ENCODE results near the gene CX3CR1.

The CX3CR1 gene

GRCh38 chr3:39275052-39275451, 4.8 kb downstream of the CX3CR1 start:
- Histone ChIP-seq H3K36me3 (ENCODE audit: insufficient read depth, insufficient read length, low read length) (no peaks in the 10 kb centered on the region), H3K4me3 (ENCODE audit: insufficient read length, low read depth) (no peak overlapping the region), H3K27me3 (ENCODE audit: insufficient read depth, insufficient read length) (no peaks in the 10 kb centered on the region), H3K4me1 (ENCODE audit: insufficient read depth, insufficient read length) (no peaks in the 10 kb centered on the region), H3K9me3 (ENCODE audit: insufficient read depth, low read length) (no peaks in the 10 kb centered on the region), H3K9ac (ENCODE audit: insufficient read length, low read depth) (no peak overlapping the region)
- DNase-seq (ENCODE audit: low read depth, low spot score) = no peak
- TF ChIP-seq SUZ12 (IDR thresholded peaks at IDR 0.05; ENCODE audit: extremely low read depth, insufficient read depth, insufficient read length) (no peak), YY1 (IDR thresholded peaks at IDR 0.05; ENCODE audit: insufficient read depth, insufficient read length) (no peak), ZNF274 (IDR thresholded peaks at IDR 0.05; ENCODE audit: low read depth, low read length) (no peak)

- Histone ChIP-seq H3K9ac (ENCODE audit: insufficient read length, low read depth) (no peak overlapping the region), H3K4me1 (ENCODE audit: insufficient read depth, insufficient read length) (no peaks in the 10 kb centered on the region), H3K4me3 (ENCODE audit: insufficient read length, low read depth) (no peak overlapping the region), H3K9me3 (ENCODE audit: insufficient read depth, low read length) (no peaks in the 10 kb centered on the region), H3K36me3 (ENCODE audit: insufficient read depth, insufficient read length, low read length) (no peaks in the 10 kb centered on the region), H3K27me3 (ENCODE audit: insufficient read depth, insufficient read length) (no peaks in the 10 kb centered on the region)
- no peak for TF ChIP-seq SUZ12 (IDR thresholded peaks at IDR 0.05; ENCODE audit: extremely low read depth, insufficient read depth, insufficient read length)
- TF ChIP-seq YY1 (IDR thresholded peaks at IDR 0.05; ENCODE audit: insufficient read depth, insufficient read length) = no peak
- TF ChIP-seq ZNF274 (IDR thresholded peaks at IDR 0.05; ENCODE audit: low read depth, low read length) = no peak
- no peak for DNase-seq (ENCODE audit: low read depth, low spot score)
Observed at GRCh38 chr3:39273119-39273518, 6.7 kb downstream of the CX3CR1 start.

GRCh38 chr3:39272191-39272590, 7.6 kb downstream of the CX3CR1 start:
- Histone ChIP-seq H3K4me3 (ENCODE audit: insufficient read length, low read depth) (no peak overlapping the region), H3K9ac (ENCODE audit: insufficient read length, low read depth) (no peak overlapping the region), H3K27me3 (ENCODE audit: insufficient read depth, insufficient read length) (no peaks in the 10 kb centered on the region), H3K9me3 (ENCODE audit: insufficient read depth, low read length) (no peaks in the 10 kb centered on the region), H3K4me1 (ENCODE audit: insufficient read depth, insufficient read length) (no peaks in the 10 kb centered on the region), H3K36me3 (ENCODE audit: insufficient read depth, insufficient read length, low read length) (no peaks in the 10 kb centered on the region)
- DNase-seq (ENCODE audit: low read depth, low spot score) = no peak
- no peak for TF ChIP-seq ZNF274 (IDR thresholded peaks at IDR 0.05; ENCODE audit: low read depth, low read length)
- TF ChIP-seq SUZ12 (IDR thresholded peaks at IDR 0.05; ENCODE audit: extremely low read depth, insufficient read depth, insufficient read length) = no peak
- TF ChIP-seq YY1 (IDR thresholded peaks at IDR 0.05; ENCODE audit: insufficient read depth, insufficient read length) = no peak

- H3K9ac ChIP-seq (ENCODE audit: insufficient read length, low read depth) = no peak overlapping the region
- no peaks in the 10 kb centered on the region for H3K9me3 ChIP-seq (ENCODE audit: insufficient read depth, low read length)
- TF ChIP-seq YY1 (IDR thresholded peaks at IDR 0.05; ENCODE audit: insufficient read depth, insufficient read length) = no peak
- no peak for TF ChIP-seq SUZ12 (IDR thresholded peaks at IDR 0.05; ENCODE audit: extremely low read depth, insufficient read depth, insufficient read length)
- TF ChIP-seq ZNF274 (IDR thresholded peaks at IDR 0.05; ENCODE audit: low read depth, low read length) = no peak
- no peaks in the 10 kb centered on the region for H3K27me3 ChIP-seq (ENCODE audit: insufficient read depth, insufficient read length)
- H3K36me3 ChIP-seq (ENCODE audit: insufficient read depth, insufficient read length, low read length) = no peaks in the 10 kb centered on the region
- H3K4me3 ChIP-seq (ENCODE audit: insufficient read length, low read depth) = no peak overlapping the region
- no peaks in the 10 kb centered on the region for H3K4me1 ChIP-seq (ENCODE audit: insufficient read depth, insufficient read length)
- no peak for DNase-seq (ENCODE audit: low read depth, low spot score)
Observed at GRCh38 chr3:39271363-39271914, 8.4 kb downstream of the CX3CR1 start.

GRCh38 chr3:39269528-39269927, 10.3 kb downstream of the CX3CR1 start:
- Histone ChIP-seq H3K9me3 (ENCODE audit: insufficient read depth, low read length) (no peaks in the 10 kb centered on the region), H3K4me1 (ENCODE audit: insufficient read depth, insufficient read length) (no peaks in the 10 kb centered on the region), H3K9ac (ENCODE audit: insufficient read length, low read depth) (no peak overlapping the region), H3K4me3 (ENCODE audit: insufficient read length, low read depth) (no peak overlapping the region), H3K27me3 (ENCODE audit: insufficient read depth, insufficient read length) (no peaks in the 10 kb centered on the region), H3K36me3 (ENCODE audit: insufficient read depth, insufficient read length, low read length) (no peaks in the 10 kb centered on the region)
- TF ChIP-seq YY1 (IDR thresholded peaks at IDR 0.05; ENCODE audit: insufficient read depth, insufficient read length) (no peak), ZNF274 (IDR thresholded peaks at IDR 0.05; ENCODE audit: low read depth, low read length) (no peak), SUZ12 (IDR thresholded peaks at IDR 0.05; ENCODE audit: extremely low read depth, insufficient read depth, insufficient read length) (no peak)
- DNase-seq (ENCODE audit: low read depth, low spot score) = no peak

GRCh38 chr3:39268549-39268900, 11.3 kb downstream of the CX3CR1 start:
- H3K9ac ChIP-seq (ENCODE audit: insufficient read length, low read depth) = no peak overlapping the region

GRCh38 chr3:39267631-39268548, 11.9 kb downstream of the CX3CR1 start:
- Histone ChIP-seq H3K9ac (ENCODE audit: insufficient read length, low read depth) (no peak overlapping the region), H3K9me3 (ENCODE audit: insufficient read depth, low read length) (no peaks in the 10 kb centered on the region), H3K27me3 (ENCODE audit: insufficient read depth, insufficient read length) (no peaks in the 10 kb centered on the region), H3K4me3 (ENCODE audit: insufficient read length, low read depth) (no peak overlapping the region), H3K4me1 (ENCODE audit: insufficient read depth, insufficient read length) (no peaks in the 10 kb centered on the region), H3K36me3 (ENCODE audit: insufficient read depth, insufficient read length, low read length) (no peaks in the 10 kb centered on the region)
- TF ChIP-seq YY1 (IDR thresholded peaks at IDR 0.05; ENCODE audit: insufficient read depth, insufficient read length) (no peak), SUZ12 (IDR thresholded peaks at IDR 0.05; ENCODE audit: extremely low read depth, insufficient read depth, insufficient read length) (no peak), ZNF274 (IDR thresholded peaks at IDR 0.05; ENCODE audit: low read depth, low read length) (no peak)
- DNase-seq (ENCODE audit: low read depth, low spot score) = no peak

More at GRCh38 chr3:39268549-39268900, 11.3 kb downstream of the CX3CR1 start:
- no peak overlapping the region for H3K4me3 ChIP-seq (ENCODE audit: insufficient read length, low read depth)
- TF ChIP-seq YY1 (IDR thresholded peaks at IDR 0.05; ENCODE audit: insufficient read depth, insufficient read length) = no peak
- TF ChIP-seq ZNF274 (IDR thresholded peaks at IDR 0.05; ENCODE audit: low read depth, low read length) = no peak
- no peaks in the 10 kb centered on the region for H3K36me3 ChIP-seq (ENCODE audit: insufficient read depth, insufficient read length, low read length)
- no peaks in the 10 kb centered on the region for H3K27me3 ChIP-seq (ENCODE audit: insufficient read depth, insufficient read length)
- DNase-seq (ENCODE audit: low read depth, low spot score) = no peak
- no peaks in the 10 kb centered on the region for H3K9me3 ChIP-seq (ENCODE audit: insufficient read depth, low read length)
- H3K4me1 ChIP-seq (ENCODE audit: insufficient read depth, insufficient read length) = no peaks in the 10 kb centered on the region

Data from NT2/D1 (cell line).